ENCODE data around the gene ARHGAP28. TPM values are rescaled to one million over a fixed set of nuclear protein-coding genes. Genes with fewer than 3 reads are reported as not detected.

ARHGAP28 gene
- total RNA-seq, 1 experiment from 2014 or later = 0.41 TPM

DNA sequence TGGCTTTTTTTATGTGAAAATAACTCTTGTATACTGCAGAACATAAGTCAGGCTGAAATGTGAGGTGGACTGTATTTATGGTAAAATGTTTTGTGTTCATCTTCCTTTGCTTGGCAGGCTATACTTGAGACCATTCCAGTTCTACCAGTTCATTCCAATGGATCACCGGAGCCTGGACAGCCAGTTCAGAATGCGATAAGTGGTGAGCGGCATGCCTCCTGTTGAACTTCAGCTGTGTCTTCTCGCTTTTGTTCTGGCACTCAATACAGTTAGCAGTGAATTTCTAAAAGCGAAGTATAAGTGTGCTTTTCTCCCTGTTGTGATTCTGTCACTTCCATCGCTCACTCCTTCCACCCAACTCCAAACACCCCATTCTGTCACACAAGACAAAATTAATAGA is 138.5 kb downstream of the ARHGAP28 start:
- H3K36me3 ChIP-seq (ENCODE audit: control insufficient read depth, insufficient read depth, low read length) = no peaks in the 10 kb centered on the region
- in situ Hi-C loops (cut with HindIII; ENCODE audit: low pct_unique_long_range_greater_than_20kb, low sequenced_read_pairs) (no loop called here), intact Hi-C loops (cut with micrococcal nuclease; ENCODE audit: unreplicated experiment) (no loop called here)
- no TSS peak for BruUV-seq (replicated peaks)
- no peaks in the 10 kb centered on the region for H3K4me1 ChIP-seq (ENCODE audit: control insufficient read depth, insufficient read depth, low read length)
- no peak overlapping the region for H3K4me3 ChIP-seq (ENCODE audit: low read depth in 2 of 2, low read length in 2 of 2)
- TF ChIP-seq REST (IDR thresholded peaks at IDR 0.05; ENCODE audit: insufficient read depth in 1 of 2, low read depth in 2 of 2, low read length in 1 of 2) (no peak), TCF7L2 (IDR thresholded peaks at IDR 0.05; ENCODE audit: low read depth, low read length) (no peak), POLR2AphosphoS5 (IDR thresholded peaks at IDR 0.05; ENCODE audit: low read depth, low read length) (no peak), SIN3A (IDR thresholded peaks at IDR 0.05; ENCODE audit: borderline replicate concordance, insufficient read depth, low read depth, low read length) (no peak)
- TF ChIP-seq, protein P1, sequence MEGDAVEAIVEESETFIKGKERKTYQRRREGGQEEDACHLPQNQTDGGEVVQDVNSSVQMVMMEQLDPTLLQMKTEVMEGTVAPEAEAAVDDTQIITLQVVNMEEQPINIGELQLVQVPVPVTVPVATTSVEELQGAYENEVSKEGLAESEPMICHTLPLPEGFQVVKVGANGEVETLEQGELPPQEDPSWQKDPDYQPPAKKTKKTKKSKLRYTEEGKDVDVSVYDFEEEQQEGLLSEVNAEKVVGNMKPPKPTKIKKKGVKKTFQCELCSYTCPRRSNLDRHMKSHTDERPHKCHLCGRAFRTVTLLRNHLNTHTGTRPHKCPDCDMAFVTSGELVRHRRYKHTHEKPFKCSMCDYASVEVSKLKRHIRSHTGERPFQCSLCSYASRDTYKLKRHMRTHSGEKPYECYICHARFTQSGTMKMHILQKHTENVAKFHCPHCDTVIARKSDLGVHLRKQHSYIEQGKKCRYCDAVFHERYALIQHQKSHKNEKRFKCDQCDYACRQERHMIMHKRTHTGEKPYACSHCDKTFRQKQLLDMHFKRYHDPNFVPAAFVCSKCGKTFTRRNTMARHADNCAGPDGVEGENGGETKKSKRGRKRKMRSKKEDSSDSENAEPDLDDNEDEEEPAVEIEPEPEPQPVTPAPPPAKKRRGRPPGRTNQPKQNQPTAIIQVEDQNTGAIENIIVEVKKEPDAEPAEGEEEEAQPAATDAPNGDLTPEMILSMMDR (IDR thresholded peaks at IDR 0.05) = no peak
- POLR2A ChIA-PET = no interaction called here
- CTCF ChIA-PET = no interaction called here
- no peak for ATAC-seq
- DNase-seq (ENCODE audit: low read depth, low spot score) = no peak
- H3K27me3 ChIP-seq (ENCODE audit: control insufficient read depth, insufficient read depth, low read length) = no peaks in the 10 kb centered on the region
- H3K27ac ChIP-seq (ENCODE audit: low read length) = no peak overlapping the region
- H3K9me3 ChIP-seq (ENCODE audit: control insufficient read depth, insufficient read depth, low read depth, low read length) = no peaks in the 10 kb centered on the region

GRCh38 chr18:6871566-6871965 is 142.1 kb downstream of the ARHGAP28 start:
- H3K27me3 ChIP-seq (ENCODE audit: control insufficient read depth, insufficient read depth, low read length) = no peaks in the 10 kb centered on the region

More at GRCh38 chr18:6871566-6871965, 142.1 kb downstream of the ARHGAP28 start:
- Histone ChIP-seq H3K27ac (ENCODE audit: low read length) (no peak overlapping the region), H3K9me3 (ENCODE audit: control insufficient read depth, insufficient read depth, low read depth, low read length) (no peaks in the 10 kb centered on the region), H3K4me3 (ENCODE audit: low read depth in 2 of 2, low read length in 2 of 2) (no peak overlapping the region), H3K36me3 (ENCODE audit: control insufficient read depth, insufficient read depth, low read length) (no peaks in the 10 kb centered on the region), H3K4me1 (ENCODE audit: control insufficient read depth, insufficient read depth, low read length) (no peaks in the 10 kb centered on the region)
- DNase-seq (ENCODE audit: low read depth, low spot score) = no peak
- intact Hi-C loops (cut with micrococcal nuclease; ENCODE audit: unreplicated experiment) (no loop called here), in situ Hi-C loops (cut with HindIII; ENCODE audit: low pct_unique_long_range_greater_than_20kb, low sequenced_read_pairs) (no loop called here)
- TF ChIP-seq, protein P1 (IDR thresholded peaks at IDR 0.05) = no peak
- TF ChIP-seq POLR2AphosphoS5 (IDR thresholded peaks at IDR 0.05; ENCODE audit: low read depth, low read length) (no peak), SIN3A (IDR thresholded peaks at IDR 0.05; ENCODE audit: borderline replicate concordance, insufficient read depth, low read depth, low read length) (no peak), REST (IDR thresholded peaks at IDR 0.05; ENCODE audit: insufficient read depth in 1 of 2, low read depth in 2 of 2, low read length in 1 of 2) (no peak), TCF7L2 (IDR thresholded peaks at IDR 0.05; ENCODE audit: low read depth, low read length) (no peak)
- ChIA-PET POLR2A (no interaction called here), CTCF (no interaction called here)
- ATAC-seq = no peak
- no TSS peak for BruUV-seq (replicated peaks)
